Coronary artery (tissue), 2 donors: Measurements from ENCODE around the gene SAPCD1.

Source experiments
- DNase-seq: peaks from one replicate; pipeline ENCODE4 v3.0.0-alpha.2; 2017; ENCODE audit warnings: low spot score
- H3K27ac ChIP-seq, 2 donors: fragments of 200-600 bp; sonication (generic); one replicate each; pipeline ENCODE4 v1.5.1; 2016 to 2019
- H3K4me3 ChIP-seq: fragments of 200-600 bp; sonication (generic); 2 replicates; pipeline ENCODE4 v1.5.1; 2016; ENCODE audit warnings: mild to moderate bottlenecking, moderate library complexity
- TF ChIP-seq, protein P1 (sequence below): fragments of 200-600 bp; sonication (generic); IDR thresholded peaks from one replicate; pipeline ENCODE4 v1.5.1; 2019; ENCODE audit warnings: antibody characterized with exemption

Gene SAPCD1

DNA sequence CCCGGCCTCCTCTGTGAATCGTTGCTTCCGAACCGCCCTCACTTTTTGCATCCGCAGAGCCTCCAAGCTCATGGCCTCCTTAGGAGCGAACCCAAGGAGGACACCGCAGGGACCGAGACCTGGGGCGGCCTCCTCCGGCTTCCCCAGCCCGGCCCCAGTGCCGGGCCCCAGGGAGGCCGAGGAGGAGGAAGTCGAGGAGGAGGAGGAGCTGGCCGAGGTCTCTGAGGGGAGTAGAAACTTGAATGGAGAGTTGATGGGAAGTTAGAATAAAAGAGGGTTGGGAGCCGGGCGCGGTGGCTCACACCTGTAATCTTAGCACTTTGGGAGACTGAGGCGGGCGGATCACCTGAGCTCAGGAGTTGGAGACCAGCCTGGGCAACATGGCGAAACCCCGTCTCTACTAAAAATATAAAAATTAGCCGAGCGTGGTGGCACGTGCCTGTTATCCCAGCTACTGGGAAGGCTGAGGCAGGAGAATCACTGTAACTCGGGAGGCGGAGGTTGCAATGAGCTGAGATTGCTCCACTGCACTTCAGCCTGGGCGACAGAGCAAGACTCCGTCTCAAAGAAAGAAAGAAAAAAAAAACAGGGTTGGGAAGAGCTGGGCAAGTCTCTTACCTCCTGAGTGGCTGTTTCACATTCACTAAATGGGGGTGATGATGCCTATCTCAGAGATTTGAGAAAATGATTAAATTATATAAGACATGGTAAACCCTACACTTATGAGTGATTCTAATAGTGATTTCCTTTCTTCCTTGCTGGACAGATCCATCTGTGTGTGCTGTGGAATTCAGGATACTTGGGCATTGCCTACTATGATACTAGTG lies 21.8 kb upstream of the SAPCD1 start:
- TF ChIP-seq, protein P1, sequence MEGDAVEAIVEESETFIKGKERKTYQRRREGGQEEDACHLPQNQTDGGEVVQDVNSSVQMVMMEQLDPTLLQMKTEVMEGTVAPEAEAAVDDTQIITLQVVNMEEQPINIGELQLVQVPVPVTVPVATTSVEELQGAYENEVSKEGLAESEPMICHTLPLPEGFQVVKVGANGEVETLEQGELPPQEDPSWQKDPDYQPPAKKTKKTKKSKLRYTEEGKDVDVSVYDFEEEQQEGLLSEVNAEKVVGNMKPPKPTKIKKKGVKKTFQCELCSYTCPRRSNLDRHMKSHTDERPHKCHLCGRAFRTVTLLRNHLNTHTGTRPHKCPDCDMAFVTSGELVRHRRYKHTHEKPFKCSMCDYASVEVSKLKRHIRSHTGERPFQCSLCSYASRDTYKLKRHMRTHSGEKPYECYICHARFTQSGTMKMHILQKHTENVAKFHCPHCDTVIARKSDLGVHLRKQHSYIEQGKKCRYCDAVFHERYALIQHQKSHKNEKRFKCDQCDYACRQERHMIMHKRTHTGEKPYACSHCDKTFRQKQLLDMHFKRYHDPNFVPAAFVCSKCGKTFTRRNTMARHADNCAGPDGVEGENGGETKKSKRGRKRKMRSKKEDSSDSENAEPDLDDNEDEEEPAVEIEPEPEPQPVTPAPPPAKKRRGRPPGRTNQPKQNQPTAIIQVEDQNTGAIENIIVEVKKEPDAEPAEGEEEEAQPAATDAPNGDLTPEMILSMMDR: no peak
- DNase-seq: no peak
- Histone ChIP-seq H3K27ac (peak overlapping the region; percentile 33 to 64), H3K4me3 (peak overlapping the region; percentile 88)

DNA sequence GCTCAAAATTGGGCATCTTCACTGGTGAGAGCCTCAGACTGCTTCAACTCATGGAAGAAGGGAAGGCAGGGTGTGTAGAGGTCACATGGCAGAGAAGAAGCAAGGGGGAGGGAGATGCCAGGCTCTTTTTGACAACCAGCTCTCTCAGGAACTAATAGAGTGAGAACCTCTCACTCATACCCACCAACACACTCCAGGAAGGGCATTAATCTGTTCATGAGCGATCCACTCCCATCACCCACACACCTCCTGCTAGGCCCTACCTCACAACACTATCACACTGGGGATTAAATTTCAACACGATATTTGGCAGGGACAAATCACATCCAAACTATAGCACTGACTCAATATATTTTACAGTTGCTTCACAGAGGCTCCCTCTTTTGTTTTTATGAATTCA lies 20.6 kb upstream of the SAPCD1 start:
- DNase-seq: no peak
- no peak overlapping the region for H3K27ac ChIP-seq

DNA sequence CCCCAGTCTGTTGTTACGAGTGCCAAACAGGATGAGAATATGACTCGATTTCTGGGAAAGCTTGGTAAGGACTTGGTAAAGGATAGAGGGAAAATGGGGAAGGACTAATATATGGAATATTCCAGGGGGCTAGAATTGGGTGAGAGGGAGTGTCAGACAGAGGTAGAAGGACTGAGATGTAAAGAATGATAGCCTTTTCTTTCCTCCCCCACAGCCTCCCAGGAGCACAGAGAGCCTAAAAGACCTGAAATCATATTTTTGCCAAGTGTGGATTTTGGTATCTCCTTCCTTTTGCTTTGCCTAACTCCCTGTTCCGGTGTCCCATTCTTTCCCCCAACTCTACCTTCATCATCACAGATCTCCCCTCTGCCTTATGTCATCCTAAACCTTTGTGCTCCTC lies 19.6 kb upstream of the SAPCD1 start:
- H3K27ac ChIP-seq: no peak overlapping the region
- no peak for DNase-seq
- no peak overlapping the region for H3K4me3 ChIP-seq
- TF ChIP-seq, protein P1: no peak

More for the DNA sequence above, 20.6 kb upstream of the SAPCD1 start:
- H3K4me3 ChIP-seq: no peak overlapping the region
- TF ChIP-seq, protein P1: no peak

DNA sequence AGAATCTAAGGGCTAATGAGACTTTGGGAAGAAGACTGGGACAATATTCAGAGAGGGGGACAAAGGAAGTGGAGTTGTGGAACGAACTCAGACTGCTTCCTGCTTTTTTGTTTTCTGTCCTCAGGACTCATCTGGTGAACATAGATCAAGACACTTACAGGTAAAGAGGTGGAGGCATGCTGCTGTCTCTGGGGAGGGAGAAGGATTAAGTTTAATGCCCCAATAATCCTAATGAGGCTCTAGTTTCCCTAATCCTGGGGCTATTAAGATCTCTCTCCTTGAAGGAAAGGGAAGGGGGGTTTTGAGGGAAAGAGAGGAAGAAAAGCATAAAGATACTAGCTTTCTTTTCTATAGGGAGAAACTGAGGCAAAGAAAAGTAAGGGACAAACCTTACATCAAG lies 18.0 kb upstream of the SAPCD1 start:
- TF ChIP-seq, protein P1: no peak
- DNase-seq: no peak
- no peak overlapping the region for H3K4me3 ChIP-seq
- no peak overlapping the region for H3K27ac ChIP-seq

DNA sequence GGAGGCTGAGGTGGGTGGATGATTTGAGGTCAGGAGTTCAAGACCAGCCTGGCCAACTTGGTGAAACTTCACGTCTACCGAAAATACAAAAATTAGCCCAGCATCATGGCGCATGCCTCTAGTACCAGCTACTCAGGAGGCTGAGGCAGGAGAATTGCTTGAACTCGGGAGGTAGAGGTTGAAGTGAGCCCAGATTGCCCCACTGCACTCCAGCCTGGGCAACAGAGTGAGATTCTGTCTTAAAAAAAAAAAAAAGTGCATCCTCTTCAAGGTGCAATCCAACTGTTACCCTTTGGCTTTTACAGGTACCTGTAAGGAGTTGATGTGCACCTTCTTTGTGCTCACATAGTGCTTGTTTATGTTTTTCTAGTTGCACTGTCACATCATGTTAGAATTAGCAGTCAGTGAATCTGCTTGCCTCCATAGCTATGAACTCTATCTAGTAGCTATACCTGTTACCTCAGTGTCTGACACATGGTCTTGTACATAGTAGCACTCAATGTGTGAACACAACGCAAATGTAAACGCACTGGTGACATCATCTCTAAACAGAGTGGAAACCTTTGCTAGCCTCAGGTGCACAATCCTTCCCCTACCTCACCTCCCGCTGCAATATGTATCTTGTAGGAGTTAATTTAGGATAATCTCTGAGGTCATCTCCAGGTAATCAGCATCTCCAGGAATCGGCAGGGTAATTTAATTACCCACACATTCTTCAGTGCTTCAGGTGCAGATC lies 13.0 kb upstream of the SAPCD1 start:
- Histone ChIP-seq H3K4me3 (no peak overlapping the region), H3K27ac (no peak overlapping the region)
- TF ChIP-seq, protein P1: no peak
- DNase-seq: no peak

DNA sequence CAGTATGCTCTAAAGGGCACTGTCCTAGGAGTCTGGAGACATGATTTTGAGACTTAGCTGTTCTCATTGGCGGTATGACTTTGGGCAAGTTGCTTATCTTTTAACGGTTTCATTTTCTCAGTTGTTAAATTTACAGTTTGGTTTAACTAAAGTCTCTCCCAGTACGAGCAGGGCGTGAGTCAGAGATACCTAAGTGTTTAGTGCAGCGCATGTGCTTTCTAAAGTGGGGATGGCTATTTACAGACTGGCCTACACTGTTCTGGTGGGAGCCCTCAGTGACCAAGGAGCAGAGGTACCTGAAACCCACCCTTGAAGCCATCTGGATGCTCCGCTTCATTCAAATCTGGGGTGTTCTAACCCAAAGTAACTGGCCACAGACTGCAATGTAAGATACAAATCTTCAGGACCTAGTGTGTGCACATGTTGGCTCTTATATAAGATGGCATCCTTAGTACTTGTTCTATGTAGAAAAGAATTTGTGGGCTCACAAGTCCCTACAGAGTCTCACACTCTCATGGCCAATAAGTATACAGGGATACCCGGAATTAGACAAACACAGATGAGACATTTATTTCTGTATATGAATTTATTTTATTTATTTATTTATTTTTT lies 11.9 kb upstream of the SAPCD1 start:
- DNase-seq: no peak
- Histone ChIP-seq H3K27ac (no peak overlapping the region), H3K4me3 (no peak overlapping the region)
- TF ChIP-seq, protein P1: no peak
